HFF-Myc (cell line): ENCODE data around the gene ZNF777.

Source experiments
- DNase-seq: peaks from one replicate; pipeline ENCODE4 v3.0.0-alpha.2; 2011; ENCODE audit warnings: low read depth; ENCODE audit errors: extremely low read depth
- H3K4me3 ChIP-seq: replicated peaks from 2 replicates; pipeline ENCODE4 v1.5.1; 2011; ENCODE audit warnings: low read depth, mild to moderate bottlenecking, control low read depth, low read length
- CTCF ChIP-seq: IDR thresholded peaks from 2 replicates; pipeline ENCODE4 v1.5.1; 2012; ENCODE audit warnings: mild to moderate bottlenecking, low read depth, low read length, control low read depth; ENCODE audit errors: missing control alignments

Gene ZNF777

GRCh38 chr7:149476791-149477190 lies 15.9 kb upstream of the ZNF777 start:
- no peak for TF ChIP-seq CTCF
- no peak for DNase-seq
- no peak overlapping the region for H3K4me3 ChIP-seq

GRCh38 chr7:149475121-149476045 lies 14.5 kb upstream of the ZNF777 start:
- no peak for TF ChIP-seq CTCF

GRCh38 chr7:149474309-149475120 lies 13.7 kb upstream of the ZNF777 start:
- no peak for TF ChIP-seq CTCF
- DNase-seq = no peak

More at GRCh38 chr7:149475121-149476045, 14.5 kb upstream of the ZNF777 start:
- no peak for DNase-seq
- no peak overlapping the region for H3K4me3 ChIP-seq

GRCh38 chr7:149473251-149473650 lies 12.4 kb upstream of the ZNF777 start:
- no peak for TF ChIP-seq CTCF
- H3K4me3 ChIP-seq = no peak overlapping the region

More at GRCh38 chr7:149474309-149475120, 13.7 kb upstream of the ZNF777 start:
- H3K4me3 ChIP-seq = no peak overlapping the region

GRCh38 chr7:149471289-149471953 lies 10.6 kb upstream of the ZNF777 start:
- H3K4me3 ChIP-seq = no peak overlapping the region
- no peak for TF ChIP-seq CTCF
- DNase-seq = no peak

More at GRCh38 chr7:149473251-149473650, 12.4 kb upstream of the ZNF777 start:
- DNase-seq = no peak

- no peak overlapping the region for H3K4me3 ChIP-seq
- DNase-seq = no peak
- no peak for TF ChIP-seq CTCF
These were observed 8.9 kb upstream of the ZNF777 start for GRCh38 chr7:149469806-149470205.
